ENCODE results near the gene PXDN. TPM values are rescaled to one million over a fixed set of nuclear protein-coding genes. Genes with fewer than 3 reads are reported as not detected.

PXDN gene
- total RNA-seq, 1 experiment from 2014 or later = 125 TPM

GRCh38 chr2:1618191-1618961 is 125.9 kb downstream of the PXDN start:
- Histone ChIP-seq H3K36me3 (ENCODE audit: low read depth, low read length) (0 out of 2 replicates have a peak, but pooled peaks cover 2% of the 10 kb centered on the region), H3K9me3 (ENCODE audit: low read length) (no peaks in the 10 kb centered on the region), H3K4me1 (ENCODE audit: insufficient read depth, low read length) (peaks cover 35% of the 10 kb centered on the region), H2AFZ (ENCODE audit: low read length) (no peak overlapping the region), H3K27ac (ENCODE audit: low read length) (peak overlapping the region; percentile 31), H4K20me1 (ENCODE audit: low read length) (no peaks in the 10 kb centered on the region), H3F3A (ENCODE audit: low read length, unreplicated experiment) (no peaks in the 10 kb centered on the region), H3K27me3 (ENCODE audit: low read length) (no peaks in the 10 kb centered on the region), H3K9ac (ENCODE audit: low read length) (no peak overlapping the region), H3K4me3 (ENCODE audit: low read length) (no peak overlapping the region), H3K4me2 (ENCODE audit: low read length) (peak overlapping the region; percentile 15), H3K79me2 (ENCODE audit: low read length) (no peaks in the 10 kb centered on the region), H3K9me2 (replicated peaks; ENCODE audit: low read length) (no peaks in the 10 kb centered on the region)
- TF ChIP-seq EZH2phosphoT487 (IDR thresholded peaks at IDR 0.05; ENCODE audit: borderline replicate concordance, low read length) (no peak), CTCF (conservative IDR thresholded peaks at IDR 0.05; ENCODE audit: low read depth, low read length) (no peak), EZH2 (IDR thresholded peaks at IDR 0.05; ENCODE audit: low read length, unreplicated experiment) (no peak)
- CTCF ChIA-PET = no interaction called here
- DNase-seq (no peak), ATAC-seq (peak; percentile 49)
- intact Hi-C loops (cut with micrococcal nuclease) = no loop called here
- BruUV-seq (replicated peaks) = no TSS peak
- POLR2A ChIA-PET (ENCODE audit: unreplicated experiment) = no interaction called here

- H3K27ac ChIP-seq (ENCODE audit: low read length) = no peak overlapping the region
- H3K4me1 ChIP-seq (ENCODE audit: insufficient read depth, low read length) = peaks cover 35% of the 10 kb centered on the region
- no TSS peak for BruUV-seq (replicated peaks)
- 0 out of 2 replicates have a peak, but pooled peaks cover 2% of the 10 kb centered on the region for H3K36me3 ChIP-seq (ENCODE audit: low read depth, low read length)
- no peak overlapping the region for H3K4me2 ChIP-seq (ENCODE audit: low read length)
- H3K9me2 ChIP-seq (replicated peaks; ENCODE audit: low read length) = no peaks in the 10 kb centered on the region
- intact Hi-C loops (cut with micrococcal nuclease) = no loop called here
- no peak overlapping the region for H3K9ac ChIP-seq (ENCODE audit: low read length)
- ChIA-PET POLR2A (ENCODE audit: unreplicated experiment) (no interaction called here), CTCF (no interaction called here)
- no peaks in the 10 kb centered on the region for H4K20me1 ChIP-seq (ENCODE audit: low read length)
- H3F3A ChIP-seq (ENCODE audit: low read length, unreplicated experiment) = no peaks in the 10 kb centered on the region
- no peak overlapping the region for H2AFZ ChIP-seq (ENCODE audit: low read length)
- peak; percentile 54 for ATAC-seq
- H3K4me3 ChIP-seq (ENCODE audit: low read length) = no peak overlapping the region
- TF ChIP-seq EZH2 (IDR thresholded peaks at IDR 0.05; ENCODE audit: low read length, unreplicated experiment) (no peak), EZH2phosphoT487 (IDR thresholded peaks at IDR 0.05; ENCODE audit: borderline replicate concordance, low read length) (no peak), CTCF (conservative IDR thresholded peaks at IDR 0.05; ENCODE audit: low read depth, low read length) (no peak)
- no peaks in the 10 kb centered on the region for H3K79me2 ChIP-seq (ENCODE audit: low read length)
- H3K9me3 ChIP-seq (ENCODE audit: low read length) = no peaks in the 10 kb centered on the region
- no peaks in the 10 kb centered on the region for H3K27me3 ChIP-seq (ENCODE audit: low read length)
- peak; percentile 41 for DNase-seq
Observed at GRCh38 chr2:1617425-1618021, 126.8 kb downstream of the PXDN start.

GRCh38 chr2:1614564-1614963 is 129.8 kb downstream of the PXDN start:
- H3K27me3 ChIP-seq (ENCODE audit: low read length) = no peaks in the 10 kb centered on the region
- no peak overlapping the region for H3K4me2 ChIP-seq (ENCODE audit: low read length)
- H3K27ac ChIP-seq (ENCODE audit: low read length) = no peak overlapping the region
- TF ChIP-seq CTCF (conservative IDR thresholded peaks at IDR 0.05; ENCODE audit: low read depth, low read length) (no peak), EZH2 (IDR thresholded peaks at IDR 0.05; ENCODE audit: low read length, unreplicated experiment) (no peak), EZH2phosphoT487 (IDR thresholded peaks at IDR 0.05; ENCODE audit: borderline replicate concordance, low read length) (no peak)
- ATAC-seq = no peak
- no peaks in the 10 kb centered on the region for H3K9me2 ChIP-seq (replicated peaks; ENCODE audit: low read length)
- H3K79me2 ChIP-seq (ENCODE audit: low read length) = no peaks in the 10 kb centered on the region
- H3K4me3 ChIP-seq (ENCODE audit: low read length) = no peak overlapping the region
- BruUV-seq (replicated peaks) = no TSS peak
- peaks cover 28% of the 10 kb centered on the region for H3K4me1 ChIP-seq (ENCODE audit: insufficient read depth, low read length)
- H3K36me3 ChIP-seq (ENCODE audit: low read depth, low read length) = no peaks in the 10 kb centered on the region
- intact Hi-C loops (cut with micrococcal nuclease) = no loop called here
- no peak overlapping the region for H3K9ac ChIP-seq (ENCODE audit: low read length)
- no peaks in the 10 kb centered on the region for H3F3A ChIP-seq (ENCODE audit: low read length, unreplicated experiment)
- ChIA-PET CTCF (no interaction called here), POLR2A (ENCODE audit: unreplicated experiment) (no interaction called here)
- H4K20me1 ChIP-seq (ENCODE audit: low read length) = no peaks in the 10 kb centered on the region
- H3K9me3 ChIP-seq (ENCODE audit: low read length) = no peaks in the 10 kb centered on the region
- no peak for DNase-seq
- H2AFZ ChIP-seq (ENCODE audit: low read length) = no peak overlapping the region

Data from PC-3 (cell line).